ENCODE results near the gene SLMAP. TPM values are rescaled to one million over a fixed set of nuclear protein-coding genes. Genes with fewer than 3 reads are reported as not detected.

Gene SLMAP
- total and polyA plus RNA-seq, 2 of the 13 experiments (the other 11 are each of a cell fraction or from before 2014, with no cell fraction given), result 24.0 to 48.3 TPM

DNA sequence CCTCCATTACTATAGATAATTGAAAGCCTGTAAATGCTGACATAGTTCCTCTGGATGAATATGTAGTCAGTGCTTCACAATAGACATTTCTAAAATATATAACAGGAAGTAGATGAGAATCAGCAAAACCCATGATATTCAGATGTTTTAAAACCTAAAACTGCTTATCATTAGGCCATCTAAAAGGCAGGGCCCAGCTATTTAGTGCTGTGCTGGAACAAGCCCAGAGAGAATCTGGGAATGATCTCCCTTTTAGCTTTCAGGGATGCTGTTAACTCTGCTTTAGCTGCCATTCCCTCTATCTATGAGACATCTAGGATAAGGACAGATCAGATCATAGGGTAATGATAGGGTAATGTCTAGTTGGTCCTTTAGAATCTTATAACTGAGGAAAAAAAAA lies 106.8 kb downstream of the SLMAP start (continued):
- no peak for TF ChIP-seq DZIP1 (CRISPR knock-in tag; IDR thresholded peaks at IDR 0.05)
- no peak for TF ChIP-seq ZNF101 (CRISPR knock-in tag; IDR thresholded peaks at IDR 0.05; ENCODE audit: borderline replicate concordance, low read depth)
- TF ChIP-seq THAP11 (CRISPR knock-in tag; IDR thresholded peaks at IDR 0.05), result no peak
- TF ChIP-seq, protein P1, sequence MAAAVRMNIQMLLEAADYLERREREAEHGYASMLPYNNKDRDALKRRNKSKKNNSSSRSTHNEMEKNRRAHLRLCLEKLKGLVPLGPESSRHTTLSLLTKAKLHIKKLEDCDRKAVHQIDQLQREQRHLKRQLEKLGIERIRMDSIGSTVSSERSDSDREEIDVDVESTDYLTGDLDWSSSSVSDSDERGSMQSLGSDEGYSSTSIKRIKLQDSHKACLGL (CRISPR knock-in tag; IDR thresholded peaks at IDR 0.05), result no peak
- TF ChIP-seq, protein P2, sequence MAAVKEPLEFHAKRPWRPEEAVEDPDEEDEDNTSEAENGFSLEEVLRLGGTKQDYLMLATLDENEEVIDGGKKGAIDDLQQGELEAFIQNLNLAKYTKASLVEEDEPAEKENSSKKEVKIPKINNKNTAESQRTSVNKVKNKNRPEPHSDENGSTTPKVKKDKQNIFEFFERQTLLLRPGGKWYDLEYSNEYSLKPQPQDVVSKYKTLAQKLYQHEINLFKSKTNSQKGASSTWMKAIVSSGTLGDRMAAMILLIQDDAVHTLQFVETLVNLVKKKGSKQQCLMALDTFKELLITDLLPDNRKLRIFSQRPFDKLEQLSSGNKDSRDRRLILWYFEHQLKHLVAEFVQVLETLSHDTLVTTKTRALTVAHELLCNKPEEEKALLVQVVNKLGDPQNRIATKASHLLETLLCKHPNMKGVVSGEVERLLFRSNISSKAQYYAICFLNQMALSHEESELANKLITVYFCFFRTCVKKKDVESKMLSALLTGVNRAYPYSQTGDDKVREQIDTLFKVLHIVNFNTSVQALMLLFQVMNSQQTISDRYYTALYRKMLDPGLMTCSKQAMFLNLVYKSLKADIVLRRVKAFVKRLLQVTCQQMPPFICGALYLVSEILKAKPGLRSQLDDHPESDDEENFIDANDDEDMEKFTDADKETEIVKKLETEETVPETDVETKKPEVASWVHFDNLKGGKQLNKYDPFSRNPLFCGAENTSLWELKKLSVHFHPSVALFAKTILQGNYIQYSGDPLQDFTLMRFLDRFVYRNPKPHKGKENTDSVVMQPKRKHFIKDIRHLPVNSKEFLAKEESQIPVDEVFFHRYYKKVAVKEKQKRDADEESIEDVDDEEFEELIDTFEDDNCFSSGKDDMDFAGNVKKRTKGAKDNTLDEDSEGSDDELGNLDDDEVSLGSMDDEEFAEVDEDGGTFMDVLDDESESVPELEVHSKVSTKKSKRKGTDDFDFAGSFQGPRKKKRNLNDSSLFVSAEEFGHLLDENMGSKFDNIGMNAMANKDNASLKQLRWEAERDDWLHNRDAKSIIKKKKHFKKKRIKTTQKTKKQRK (IDR thresholded peaks at IDR 0.05; ENCODE audit: low read length), result no peak
- TF ChIP-seq PRPF4 (IDR thresholded peaks at IDR 0.05; ENCODE audit: low read depth, low read length, poor library complexity, severe bottlenecking), result no peak
- no peak for TF ChIP-seq HDAC6 (IDR thresholded peaks at IDR 0.05; ENCODE audit: low read depth, low read length)
